Measurements from ENCODE around the gene HYAL2.

The HYAL2 gene

GRCh38 chr3:50272911-50273688 lies 49.4 kb downstream of the HYAL2 start (continued):
- TF ChIP-seq ZNF561 (tag by site-specific recombination; IDR thresholded peaks at IDR 0.05; ENCODE audit: borderline replicate concordance) (peak; percentile 47; the same call in 1 of the 2 replicates), ZNF26 (tag by site-specific recombination; IDR thresholded peaks at IDR 0.05) (no peak), ZNF169 (tag by site-specific recombination; IDR thresholded peaks at IDR 0.05) (no peak), ZNF404 (tag by site-specific recombination; IDR thresholded peaks at IDR 0.05) (no peak), BCL11A (tag by site-specific recombination; IDR thresholded peaks at IDR 0.05; ENCODE audit: low read depth) (0 out of 2 replicates have a peak, but pooled peaks have one; percentile 31), ZNF529 (tag by site-specific recombination; IDR thresholded peaks at IDR 0.05; ENCODE audit: insufficient replicate concordance) (no peak), ZNF248 (tag by site-specific recombination; IDR thresholded peaks at IDR 0.05) (no peak), KLF10 (tag by site-specific recombination; IDR thresholded peaks at IDR 0.05) (no peak), ZNF132 (tag by site-specific recombination; IDR thresholded peaks at IDR 0.05; ENCODE audit: borderline replicate concordance) (no peak), ZNF473 (tag by site-specific recombination; IDR thresholded peaks at IDR 0.05) (no peak), TSHZ1 (tag by site-specific recombination; IDR thresholded peaks at IDR 0.05; ENCODE audit: borderline replicate concordance) (no peak), ZNF626 (tag by site-specific recombination; IDR thresholded peaks at IDR 0.05) (no peak), ZNF426 (tag by site-specific recombination; IDR thresholded peaks at IDR 0.05) (no peak), HIC1 (tag by site-specific recombination; IDR thresholded peaks at IDR 0.05) (peak; percentile 8; the same call in 1 of the 2 replicates), ZNF510 (tag by site-specific recombination; IDR thresholded peaks at IDR 0.05; ENCODE audit: insufficient replicate concordance) (no peak), ZNF202 (tag by site-specific recombination; IDR thresholded peaks at IDR 0.05; ENCODE audit: borderline replicate concordance) (no peak), ZNF184 (tag by site-specific recombination; IDR thresholded peaks at IDR 0.05) (no peak), CTCF (tag by site-specific recombination; IDR thresholded peaks at IDR 0.05) (peak; percentile 94)
- TF ChIP-seq, protein P1, sequence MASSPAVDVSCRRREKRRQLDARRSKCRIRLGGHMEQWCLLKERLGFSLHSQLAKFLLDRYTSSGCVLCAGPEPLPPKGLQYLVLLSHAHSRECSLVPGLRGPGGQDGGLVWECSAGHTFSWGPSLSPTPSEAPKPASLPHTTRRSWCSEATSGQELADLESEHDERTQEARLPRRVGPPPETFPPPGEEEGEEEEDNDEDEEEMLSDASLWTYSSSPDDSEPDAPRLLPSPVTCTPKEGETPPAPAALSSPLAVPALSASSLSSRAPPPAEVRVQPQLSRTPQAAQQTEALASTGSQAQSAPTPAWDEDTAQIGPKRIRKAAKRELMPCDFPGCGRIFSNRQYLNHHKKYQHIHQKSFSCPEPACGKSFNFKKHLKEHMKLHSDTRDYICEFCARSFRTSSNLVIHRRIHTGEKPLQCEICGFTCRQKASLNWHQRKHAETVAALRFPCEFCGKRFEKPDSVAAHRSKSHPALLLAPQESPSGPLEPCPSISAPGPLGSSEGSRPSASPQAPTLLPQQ (tag by site-specific recombination; IDR thresholded peaks at IDR 0.05): no peak
- TF ChIP-seq, protein P2, sequence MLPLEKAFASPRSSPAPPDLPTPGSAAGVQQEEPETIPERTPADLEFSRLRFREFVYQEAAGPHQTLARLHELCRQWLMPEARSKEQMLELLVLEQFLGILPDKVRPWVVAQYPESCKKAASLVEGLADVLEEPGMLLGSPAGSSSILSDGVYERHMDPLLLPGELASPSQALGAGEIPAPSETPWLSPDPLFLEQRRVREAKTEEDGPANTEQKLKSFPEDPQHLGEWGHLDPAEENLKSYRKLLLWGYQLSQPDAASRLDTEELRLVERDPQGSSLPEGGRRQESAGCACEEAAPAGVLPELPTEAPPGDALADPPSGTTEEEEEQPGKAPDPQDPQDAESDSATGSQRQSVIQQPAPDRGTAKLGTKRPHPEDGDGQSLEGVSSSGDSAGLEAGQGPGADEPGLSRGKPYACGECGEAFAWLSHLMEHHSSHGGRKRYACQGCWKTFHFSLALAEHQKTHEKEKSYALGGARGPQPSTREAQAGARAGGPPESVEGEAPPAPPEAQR (tag by site-specific recombination; IDR thresholded peaks at IDR 0.05): no peak
- TF ChIP-seq, protein P3, sequence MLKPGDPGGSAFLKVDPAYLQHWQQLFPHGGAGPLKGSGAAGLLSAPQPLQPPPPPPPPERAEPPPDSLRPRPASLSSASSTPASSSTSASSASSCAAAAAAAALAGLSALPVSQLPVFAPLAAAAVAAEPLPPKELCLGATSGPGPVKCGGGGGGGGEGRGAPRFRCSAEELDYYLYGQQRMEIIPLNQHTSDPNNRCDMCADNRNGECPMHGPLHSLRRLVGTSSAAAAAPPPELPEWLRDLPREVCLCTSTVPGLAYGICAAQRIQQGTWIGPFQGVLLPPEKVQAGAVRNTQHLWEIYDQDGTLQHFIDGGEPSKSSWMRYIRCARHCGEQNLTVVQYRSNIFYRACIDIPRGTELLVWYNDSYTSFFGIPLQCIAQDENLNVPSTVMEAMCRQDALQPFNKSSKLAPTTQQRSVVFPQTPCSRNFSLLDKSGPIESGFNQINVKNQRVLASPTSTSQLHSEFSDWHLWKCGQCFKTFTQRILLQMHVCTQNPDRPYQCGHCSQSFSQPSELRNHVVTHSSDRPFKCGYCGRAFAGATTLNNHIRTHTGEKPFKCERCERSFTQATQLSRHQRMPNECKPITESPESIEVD (tag by site-specific recombination; IDR thresholded peaks at IDR 0.05): no peak
- TF ChIP-seq, protein P4, sequence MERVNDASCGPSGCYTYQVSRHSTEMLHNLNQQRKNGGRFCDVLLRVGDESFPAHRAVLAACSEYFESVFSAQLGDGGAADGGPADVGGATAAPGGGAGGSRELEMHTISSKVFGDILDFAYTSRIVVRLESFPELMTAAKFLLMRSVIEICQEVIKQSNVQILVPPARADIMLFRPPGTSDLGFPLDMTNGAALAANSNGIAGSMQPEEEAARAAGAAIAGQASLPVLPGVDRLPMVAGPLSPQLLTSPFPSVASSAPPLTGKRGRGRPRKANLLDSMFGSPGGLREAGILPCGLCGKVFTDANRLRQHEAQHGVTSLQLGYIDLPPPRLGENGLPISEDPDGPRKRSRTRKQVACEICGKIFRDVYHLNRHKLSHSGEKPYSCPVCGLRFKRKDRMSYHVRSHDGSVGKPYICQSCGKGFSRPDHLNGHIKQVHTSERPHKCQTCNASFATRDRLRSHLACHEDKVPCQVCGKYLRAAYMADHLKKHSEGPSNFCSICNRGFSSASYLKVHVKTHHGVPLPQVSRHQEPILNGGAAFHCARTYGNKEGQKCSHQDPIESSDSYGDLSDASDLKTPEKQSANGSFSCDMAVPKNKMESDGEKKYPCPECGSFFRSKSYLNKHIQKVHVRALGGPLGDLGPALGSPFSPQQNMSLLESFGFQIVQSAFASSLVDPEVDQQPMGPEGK (tag by site-specific recombination; IDR thresholded peaks at IDR 0.05): peak; percentile 91
